WI38 (cell line): ENCODE measurements around the gene ZNF410.

Source experiments
- H3K4me3 ChIP-seq: 2 replicates; pipeline ENCODE4 v1.5.1; 2011; ENCODE audit warnings: low read depth, mild to moderate bottlenecking, control low read depth, low read length
- CTCF ChIP-seq: IDR thresholded peaks from 2 replicates; pipeline ENCODE4 v1.5.1; 2012; ENCODE audit warnings: low read depth, mild to moderate bottlenecking, control low read depth, low read length

The ZNF410 gene

DNA sequence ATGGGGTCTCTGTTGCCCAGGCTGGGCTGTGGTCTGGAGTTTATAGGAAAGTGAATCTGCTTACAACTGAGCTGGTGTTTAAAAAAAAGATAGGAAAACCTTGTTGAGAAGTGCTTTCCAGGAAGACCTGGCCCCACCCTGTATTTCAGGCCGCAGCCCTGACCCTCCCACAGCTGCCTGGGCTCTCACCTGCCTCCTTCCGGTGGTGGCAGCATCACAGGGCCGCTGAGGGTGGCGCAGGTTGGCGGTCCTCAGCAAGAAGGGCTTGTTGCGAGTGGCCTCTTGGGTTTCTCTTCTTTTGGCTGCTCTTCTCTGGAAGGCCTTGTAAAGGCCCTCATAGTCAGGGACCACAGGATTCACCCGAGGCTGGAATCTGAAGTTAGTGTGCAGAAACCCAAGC is 55.5 kb downstream of the ZNF410 start:
- H3K4me3 ChIP-seq = no peak overlapping the region
- no peak for TF ChIP-seq CTCF

DNA sequence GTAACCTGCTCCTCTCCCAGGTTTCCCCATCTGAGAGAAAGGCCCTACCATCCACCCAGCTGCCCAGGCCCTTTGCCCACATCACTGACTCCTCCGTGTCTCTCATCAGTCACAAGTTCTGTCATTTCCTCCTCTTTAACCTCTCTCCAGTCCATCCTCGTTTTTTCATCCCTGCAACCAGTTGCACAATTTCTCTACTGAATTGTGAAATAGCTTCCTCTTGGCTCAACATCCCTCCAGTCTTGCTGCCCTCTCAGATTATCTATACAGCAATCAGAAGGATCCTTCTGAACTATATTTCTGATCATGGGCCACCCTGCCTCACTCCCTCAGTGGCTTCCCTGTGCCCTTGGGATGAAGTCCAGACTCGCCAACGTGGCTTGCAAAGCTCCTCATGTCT is 56.4 kb downstream of the ZNF410 start:
- TF ChIP-seq CTCF = no peak

GRCh38 chr14:73944432-73945158 is 57.9 kb downstream of the ZNF410 start:
- TF ChIP-seq CTCF = no peak
- H3K4me3 ChIP-seq = no peak overlapping the region

More for the DNA sequence above, 56.4 kb downstream of the ZNF410 start:
- H3K4me3 ChIP-seq = no peak overlapping the region

- no peak for TF ChIP-seq CTCF
- no peak overlapping the region for H3K4me3 ChIP-seq
Measured at GRCh38 chr14:73945159-73945670, 58.6 kb downstream of the ZNF410 start.

- TF ChIP-seq CTCF = no peak
- peak within 1 kb of the TSS; percentile 94 for H3K4me3 ChIP-seq
Measured at GRCh38 chr14:73949752-73950734, 63.4 kb downstream of the ZNF410 start, which contains the start of the genes COQ6 and FAM161B. COQ6 (plus strand) TSS chr14:73950302; CDS start chr14:73950333, 31 bp downstream. FAM161B (minus strand) TSS chr14:73950094; CDS start chr14:73950026, 68 bp downstream.

- TF ChIP-seq CTCF = no peak
- H3K4me3 ChIP-seq = no peak overlapping the region
Measured at GRCh38 chr14:73953731-73954130, 67.1 kb downstream of the ZNF410 start.

DNA sequence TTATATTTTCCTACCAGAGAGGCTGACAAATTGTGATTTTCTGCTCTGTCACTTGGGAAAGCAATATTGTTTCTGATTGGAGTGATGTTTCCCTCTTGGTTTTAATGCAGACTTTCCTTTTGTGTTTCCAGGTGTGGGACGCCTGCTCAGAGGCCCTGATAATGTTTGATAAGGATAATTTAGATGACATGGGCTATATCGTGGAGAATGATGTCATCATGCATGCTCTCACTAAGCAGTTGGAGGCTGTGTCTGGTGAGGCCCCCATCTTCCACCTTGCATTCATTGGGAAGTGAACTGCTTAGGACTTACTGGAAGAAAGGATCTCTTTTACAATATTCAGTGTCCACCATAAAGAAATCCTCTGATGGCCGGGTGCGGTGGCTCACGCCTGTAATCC is 69.0 kb downstream of the ZNF410 start:
- no peak for TF ChIP-seq CTCF
- no peak overlapping the region for H3K4me3 ChIP-seq
